HUES64 (cell line): ENCODE results near the gene SRL.

Experiments used
- H3K27ac ChIP-seq: 2 replicates; pipeline ENCODE4 v1.7.0; 2013; ENCODE audit warnings: low read depth, low read length, inconsistent platforms
- H3K27me3 ChIP-seq: 2 replicates; pipeline ENCODE4 v1.6.1; 2013; ENCODE audit warnings: mild to moderate bottlenecking, low read length; ENCODE audit not compliant: insufficient read depth
- H3K36me3 ChIP-seq: 2 replicates; pipeline ENCODE4 v1.6.1; 2013; ENCODE audit warnings: mild to moderate bottlenecking, low read length; ENCODE audit not compliant: insufficient read depth
- H3K4me1 ChIP-seq: 2 replicates; pipeline ENCODE4 v1.6.1; 2013; ENCODE audit warnings: mild to moderate bottlenecking, low read length, moderate library complexity; ENCODE audit not compliant: insufficient read depth
- H3K4me3 ChIP-seq: 2 replicates; pipeline ENCODE4 v1.5.1; 2013; ENCODE audit warnings: mild to moderate bottlenecking, low read length, moderate library complexity
- H3K9ac ChIP-seq: 2 replicates; pipeline ENCODE4 v1.6.1; 2013; ENCODE audit warnings: mild to moderate bottlenecking, low read depth, low read length
- H3K9me3 ChIP-seq: 2 replicates; pipeline ENCODE4 v1.6.1; 2013; ENCODE audit warnings: low read depth, low read length; ENCODE audit not compliant: insufficient read depth
- WGBS: fragments of 150-250, 120-280 bp; methylation state at CpG from one replicate; pipeline ENCODE4 v1.1.7; 2013; ENCODE audit warnings: missing lambda C conversion rate; 5-methylcytosine and 5-hydroxymethylcytosine counted together

Gene SRL

DNA sequence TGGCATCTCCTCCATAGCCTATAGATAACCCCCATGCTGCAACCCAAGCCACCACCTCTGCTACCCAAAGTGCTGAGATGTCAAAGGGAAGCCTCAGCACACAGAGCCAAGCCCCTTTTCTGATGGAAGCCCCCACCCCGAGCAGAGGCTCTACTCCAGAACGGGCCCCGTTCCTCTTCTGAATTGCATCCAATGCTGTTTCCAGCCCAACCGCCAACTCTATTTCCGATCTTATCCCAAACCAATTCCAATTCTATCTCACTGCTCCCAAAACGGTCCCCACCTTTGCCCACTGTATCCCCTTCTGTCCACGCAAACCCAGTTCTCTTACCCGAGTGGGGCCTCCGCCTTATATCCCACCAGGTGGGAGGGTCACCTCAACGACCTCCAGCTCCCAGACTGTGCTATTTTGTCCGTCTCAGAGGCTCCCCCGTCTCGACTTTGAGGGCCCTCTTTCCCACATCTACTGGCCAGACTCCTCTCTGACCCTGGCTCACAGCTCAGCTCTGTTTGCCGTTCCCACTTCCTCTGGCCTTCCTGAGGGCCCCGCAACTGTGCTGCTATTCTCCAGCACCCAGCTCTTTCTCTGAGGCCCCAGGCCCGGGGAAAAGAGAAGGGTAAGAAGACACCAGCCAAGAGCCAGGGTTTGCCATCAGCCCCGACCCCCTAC, 487 bp downstream of the SRL start:
- H3K36me3 ChIP-seq, result no peaks in the 10 kb centered on the region
- WGBS, result 89% methylated on average over 17 of the region's 17 CpGs
- H3K4me1 ChIP-seq, result peaks cover 12% of the 10 kb centered on the region
- H3K27ac ChIP-seq, result no peak overlapping the region
- H3K27me3 ChIP-seq, result no peaks in the 10 kb centered on the region
- no peak overlapping the region for H3K9ac ChIP-seq
- H3K9me3 ChIP-seq, result peaks cover 9% of the 10 kb centered on the region
- H3K4me3 ChIP-seq, result no peak overlapping the region

DNA sequence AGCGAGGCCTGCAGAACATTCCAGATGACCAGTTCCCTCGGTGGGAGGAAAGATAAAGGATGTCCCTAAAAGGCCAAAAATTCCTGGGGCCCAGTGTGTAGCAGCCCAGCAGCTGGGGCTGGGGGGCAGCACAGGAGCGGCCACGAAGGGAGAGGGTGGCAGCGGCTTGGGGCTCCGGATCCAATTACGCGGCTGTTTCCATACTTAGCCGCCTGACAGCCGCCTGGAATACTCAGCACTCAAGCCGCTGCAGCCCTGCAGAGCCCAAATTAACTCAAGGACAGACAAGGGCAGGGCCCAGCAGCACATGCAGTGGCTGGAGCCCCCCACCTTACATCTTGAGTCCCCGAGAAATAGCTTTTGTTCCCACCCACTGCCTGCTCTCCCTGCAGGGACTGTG, 1.3 kb downstream of the SRL start:
- Histone ChIP-seq H3K27me3 (no peaks in the 10 kb centered on the region), H3K9ac (no peak overlapping the region), H3K4me3 (no peak overlapping the region), H3K4me1 (peaks cover 12% of the 10 kb centered on the region), H3K27ac (no peak overlapping the region), H3K9me3 (peaks cover 9% of the 10 kb centered on the region), H3K36me3 (no peaks in the 10 kb centered on the region)
- WGBS, result 73% methylated on average over 12 of the region's 12 CpGs

DNA sequence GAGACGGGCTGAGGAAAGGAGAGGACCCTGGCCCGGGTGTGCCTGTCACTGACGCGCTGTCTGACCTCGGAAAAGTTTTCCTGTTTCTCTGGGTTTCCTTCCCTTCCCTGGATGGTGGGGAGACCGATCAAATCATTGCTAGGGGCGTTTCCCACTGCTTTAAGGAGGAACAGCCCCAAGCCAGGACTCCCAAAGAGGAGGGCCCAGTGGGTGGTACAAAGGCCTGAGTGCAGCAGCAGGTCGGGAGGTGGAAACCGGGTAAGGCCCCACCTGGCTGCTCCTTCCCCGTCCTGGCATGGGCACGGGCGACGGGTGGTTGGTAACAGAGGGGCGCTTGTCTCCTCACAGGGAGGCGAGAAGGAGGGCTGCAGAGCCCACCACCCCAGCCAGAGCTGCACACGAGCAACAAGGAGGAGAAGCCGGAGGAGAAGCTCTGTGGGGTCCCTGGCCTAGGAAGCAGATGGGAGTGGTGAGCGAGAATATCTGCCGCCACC, 2.2 kb downstream of the SRL start:
- 89% methylated on average over 19 of the region's 19 CpGs for WGBS
- Histone ChIP-seq H3K9me3 (peaks cover 9% of the 10 kb centered on the region), H3K36me3 (no peaks in the 10 kb centered on the region), H3K27ac (no peak overlapping the region), H3K4me1 (peaks cover 12% of the 10 kb centered on the region), H3K27me3 (no peaks in the 10 kb centered on the region), H3K4me3 (no peak overlapping the region), H3K9ac (no peak overlapping the region)

DNA sequence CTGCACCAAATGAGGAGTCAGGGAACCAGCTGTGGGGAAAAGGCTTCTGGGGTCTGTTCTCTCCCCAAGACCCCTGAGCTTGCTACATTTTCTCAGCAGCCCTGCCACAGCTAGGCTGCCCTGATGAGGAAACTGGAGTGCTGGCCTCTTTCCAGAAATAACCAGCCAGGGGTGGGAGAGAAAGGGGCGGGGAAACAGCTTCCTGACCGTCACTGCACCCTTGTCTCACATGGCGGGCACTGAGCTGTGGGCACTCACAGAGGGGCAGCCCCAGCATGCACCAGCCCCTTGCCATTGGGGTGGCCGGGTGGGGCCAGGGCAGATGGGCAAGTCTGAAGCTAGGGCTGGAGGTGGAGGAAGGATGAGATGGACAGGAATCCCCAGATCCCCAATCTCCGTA, 2.9 kb downstream of the SRL start:
- Histone ChIP-seq H3K36me3 (no peaks in the 10 kb centered on the region), H3K27ac (no peak overlapping the region), H3K4me3 (no peak overlapping the region), H3K9me3 (peaks cover 7% of the 10 kb centered on the region), H3K9ac (no peak overlapping the region), H3K27me3 (no peaks in the 10 kb centered on the region), H3K4me1 (peaks cover 12% of the 10 kb centered on the region)
- 87% methylated on average over 5 of the region's 5 CpGs for WGBS

DNA sequence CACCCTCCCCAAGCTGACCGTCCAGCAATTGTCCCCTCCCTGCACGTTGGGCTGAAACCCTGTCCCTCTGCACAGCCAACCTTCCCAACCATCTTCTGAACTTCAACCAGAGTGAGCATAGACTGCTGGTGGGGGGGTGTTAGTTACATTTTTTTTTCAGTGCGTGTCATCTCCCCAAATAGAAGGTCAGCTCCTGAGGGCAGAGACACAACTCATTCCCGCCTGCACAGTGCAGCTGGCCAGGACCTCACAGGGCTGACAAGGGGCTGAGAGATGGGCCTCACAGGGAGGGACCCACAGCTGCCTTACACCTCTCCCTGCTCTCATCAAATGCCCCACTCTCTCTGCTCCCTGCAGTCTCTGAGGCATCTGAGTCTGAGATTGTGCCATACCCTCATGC, 8.4 kb downstream of the SRL start:
- 93% methylated on average over 4 of the region's 4 CpGs for WGBS
- Histone ChIP-seq H3K4me1 (no peaks in the 10 kb centered on the region), H3K27me3 (no peaks in the 10 kb centered on the region)

DNA sequence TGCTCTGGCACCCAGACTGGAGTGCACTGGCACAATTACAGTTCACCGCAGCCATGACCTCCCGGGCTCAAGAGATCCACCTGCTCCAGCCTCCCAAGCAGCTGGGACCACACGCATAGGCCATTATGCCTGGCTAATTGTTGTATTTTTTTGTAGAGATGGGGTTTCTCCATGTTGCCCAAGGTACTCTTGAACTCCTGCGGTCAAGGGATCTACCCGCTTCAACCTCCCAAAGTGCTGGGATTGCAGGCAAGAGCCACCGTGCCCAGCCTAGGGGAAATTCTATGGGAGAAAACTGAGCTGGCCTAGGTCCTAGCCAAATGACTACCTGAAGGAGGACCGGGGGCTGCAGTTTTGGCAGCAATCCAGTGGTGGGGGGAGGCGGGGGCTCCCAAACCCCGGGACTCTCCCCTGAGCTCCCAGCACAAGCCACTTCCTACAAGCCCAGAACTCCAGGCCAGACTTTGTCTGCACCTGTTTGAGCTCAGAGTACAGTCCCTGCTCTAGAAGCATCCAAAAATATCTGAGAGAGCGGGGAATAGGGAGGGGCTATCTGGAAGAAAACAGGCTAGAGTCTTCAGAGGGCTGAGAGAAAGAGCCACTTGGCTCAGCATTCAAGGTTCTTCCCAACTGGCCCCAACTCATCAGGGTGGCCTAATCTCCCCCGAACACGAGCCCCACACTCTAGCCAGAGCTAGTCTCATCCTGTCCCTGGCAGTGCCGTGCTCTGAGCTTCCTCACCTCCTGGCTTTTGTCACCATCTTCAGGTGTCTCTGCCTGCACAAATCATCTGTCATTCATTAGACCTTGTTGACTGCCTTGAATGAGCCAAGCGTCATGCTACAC, 9.1 kb downstream of the SRL start:
- Histone ChIP-seq H3K36me3 (no peaks in the 10 kb centered on the region), H3K4me3 (no peak overlapping the region), H3K27me3 (no peaks in the 10 kb centered on the region), H3K9me3 (no peaks in the 10 kb centered on the region), H3K27ac (no peak overlapping the region), H3K4me1 (no peaks in the 10 kb centered on the region), H3K9ac (no peak overlapping the region)
- WGBS, result 92% methylated on average over 14 of the region's 14 CpGs

More for the DNA sequence above, 8.4 kb downstream of the SRL start:
- Histone ChIP-seq H3K36me3 (no peaks in the 10 kb centered on the region), H3K9me3 (no peaks in the 10 kb centered on the region), H3K4me3 (no peak overlapping the region), H3K9ac (no peak overlapping the region), H3K27ac (no peak overlapping the region)

DNA sequence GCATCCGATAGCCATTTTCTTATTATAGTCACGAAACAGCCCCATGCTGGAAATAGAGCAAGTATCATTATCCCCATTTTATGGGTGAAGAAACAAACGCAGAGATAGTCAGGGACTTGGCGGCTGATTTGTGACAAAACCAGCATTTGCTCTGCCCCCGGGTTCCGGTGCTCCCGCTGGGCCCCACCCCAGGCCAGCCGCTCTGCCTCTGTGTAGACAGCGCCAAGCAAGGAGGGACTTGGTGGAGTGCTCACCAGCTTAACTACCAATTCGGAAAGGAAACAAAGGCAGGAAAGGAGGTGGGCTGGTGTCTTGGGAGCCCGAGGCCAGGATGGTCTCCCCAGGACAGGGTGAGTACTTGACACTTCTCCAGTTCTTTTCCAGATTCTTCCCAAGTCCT, 10.0 kb downstream of the SRL start:
- Histone ChIP-seq H3K4me1 (no peaks in the 10 kb centered on the region), H3K27ac (no peak overlapping the region), H3K27me3 (no peaks in the 10 kb centered on the region), H3K9ac (no peak overlapping the region), H3K4me3 (no peak overlapping the region), H3K9me3 (no peaks in the 10 kb centered on the region), H3K36me3 (no peaks in the 10 kb centered on the region)
- 89% methylated on average over 11 of the region's 11 CpGs for WGBS

DNA sequence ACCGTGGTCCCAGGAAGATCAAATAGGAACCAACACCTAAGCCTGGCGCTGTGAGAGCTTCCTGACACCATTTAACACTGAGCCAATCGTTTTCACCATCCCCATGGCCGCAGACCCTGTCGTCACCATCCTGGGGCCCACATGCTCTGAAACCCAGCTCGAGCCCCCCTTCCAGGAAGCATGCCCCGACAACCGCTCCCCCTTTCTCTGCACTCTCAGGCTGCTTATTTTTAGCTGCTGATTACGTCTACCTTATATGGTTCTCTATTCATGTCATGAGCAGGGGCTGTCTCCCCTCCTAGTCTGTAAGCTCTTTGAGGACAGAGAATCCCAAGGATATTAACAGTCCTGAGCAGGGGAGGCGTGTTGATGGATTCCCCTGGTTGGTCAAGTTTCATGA, 10.5 kb downstream of the SRL start:
- WGBS, result 92% methylated on average over 10 of the region's 10 CpGs
- H3K27ac ChIP-seq, result no peak overlapping the region
- H3K9me3 ChIP-seq, result no peaks in the 10 kb centered on the region
- H3K27me3 ChIP-seq, result no peaks in the 10 kb centered on the region
- no peak overlapping the region for H3K9ac ChIP-seq
- no peak overlapping the region for H3K4me3 ChIP-seq
- H3K4me1 ChIP-seq, result no peaks in the 10 kb centered on the region
- H3K36me3 ChIP-seq, result no peaks in the 10 kb centered on the region

DNA sequence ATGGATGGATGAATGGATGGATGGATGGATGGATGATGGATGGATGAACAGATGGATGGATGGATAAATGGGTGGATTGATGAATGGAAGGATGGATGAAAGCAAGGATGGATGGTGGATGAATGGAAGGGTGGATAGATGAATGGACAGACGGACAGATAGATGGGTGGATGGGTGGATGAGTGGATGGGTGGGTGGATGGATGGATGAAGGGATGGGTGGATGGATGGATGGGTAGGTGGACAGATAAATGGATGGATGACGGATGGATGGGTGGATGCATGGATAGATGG, 14.9 kb downstream of the SRL start:
- H3K27ac ChIP-seq, result no peak overlapping the region
- H3K27me3 ChIP-seq, result no peaks in the 10 kb centered on the region
- no peak overlapping the region for H3K4me3 ChIP-seq
- WGBS, result 85% methylated on average over 2 of the region's 2 CpGs
- no peaks in the 10 kb centered on the region for H3K36me3 ChIP-seq
- no peaks in the 10 kb centered on the region for H3K4me1 ChIP-seq
- H3K9me3 ChIP-seq, result no peaks in the 10 kb centered on the region
- H3K9ac ChIP-seq, result no peak overlapping the region

DNA sequence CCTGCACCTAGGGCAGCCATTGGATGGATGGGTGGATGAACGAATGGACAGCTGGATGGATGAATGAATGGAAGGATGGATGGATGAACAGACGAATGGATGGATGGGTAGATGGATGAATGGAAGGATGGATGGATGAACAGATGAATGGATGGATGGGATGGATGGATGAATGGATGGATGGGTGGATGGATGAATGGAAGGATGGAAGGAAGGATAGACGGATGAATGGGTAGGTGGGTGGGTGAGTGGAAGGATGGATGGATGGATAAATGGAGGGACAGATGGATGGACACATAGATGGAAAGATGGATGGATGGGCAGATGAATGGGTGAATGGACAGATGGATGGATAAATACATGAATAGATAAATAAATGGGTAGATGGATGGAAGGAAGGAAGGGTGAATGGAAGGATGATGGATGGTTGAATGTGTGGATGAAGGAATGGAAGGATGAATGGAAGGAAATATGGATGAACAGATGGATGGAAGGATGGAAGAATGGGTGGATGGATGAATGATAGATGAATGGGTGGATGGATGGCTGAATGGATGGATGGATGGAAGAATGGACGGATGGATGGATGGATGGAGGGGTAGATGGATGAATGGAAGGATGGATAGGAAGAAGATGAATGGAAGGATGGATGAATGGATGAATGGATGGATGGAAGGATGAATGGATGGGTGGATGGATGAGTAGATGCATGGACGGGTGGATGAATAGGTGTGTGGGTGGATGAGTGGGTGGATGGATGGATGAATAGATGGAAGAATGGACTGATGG, 15.4 kb downstream of the SRL start:
- 72% methylated on average over 5 of the region's 5 CpGs for WGBS
- H3K9ac ChIP-seq, result no peak overlapping the region
- H3K36me3 ChIP-seq, result no peaks in the 10 kb centered on the region
- H3K4me1 ChIP-seq, result no peaks in the 10 kb centered on the region
- H3K9me3 ChIP-seq, result no peaks in the 10 kb centered on the region
- no peak overlapping the region for H3K4me3 ChIP-seq
- H3K27me3 ChIP-seq, result no peaks in the 10 kb centered on the region
- H3K27ac ChIP-seq, result no peak overlapping the region

DNA sequence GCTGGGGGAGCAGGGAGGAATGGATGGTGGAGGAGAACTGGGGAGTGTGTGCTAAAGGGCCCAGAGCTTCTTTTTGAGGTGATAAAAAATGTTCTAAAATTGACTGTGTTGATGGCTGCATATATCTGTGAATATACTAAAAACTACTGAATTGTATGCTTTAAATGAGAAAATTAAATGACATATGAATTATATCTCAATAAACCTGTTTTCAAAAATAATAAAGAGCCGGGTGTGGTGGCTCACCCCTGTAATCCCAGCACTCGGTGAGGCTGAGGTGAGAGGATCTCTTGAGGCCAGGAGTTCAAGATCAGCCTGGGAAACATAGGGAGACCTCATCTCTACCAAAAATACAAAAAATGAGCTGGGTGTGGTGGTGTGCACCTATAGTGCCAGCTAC, 16.8 kb downstream of the SRL start:
- Histone ChIP-seq H3K9me3 (no peaks in the 10 kb centered on the region), H3K27ac (no peak overlapping the region), H3K4me1 (no peaks in the 10 kb centered on the region), H3K9ac (no peak overlapping the region), H3K4me3 (no peak overlapping the region), H3K36me3 (no peaks in the 10 kb centered on the region), H3K27me3 (no peaks in the 10 kb centered on the region)
- 93% methylated on average over 2 of the region's 2 CpGs for WGBS
